GM12875 (cell line): Measurements from ENCODE around the gene INPP5J.
"Not testable (repeated sequence)": the region's sequence is repeated elsewhere in the genome, so short reads cannot be mapped to it uniquely, and the experiment has no call there.

Experiments
- H3K4me3 ChIP-seq: one replicate; pipeline ENCODE4 v1.5.1; 2011; ENCODE audit warnings: low read depth, low read length, control low read depth
- CTCF ChIP-seq: IDR thresholded peaks from 2 replicates; pipeline ENCODE4 v1.5.1; 2011; ENCODE audit warnings: low read depth, mild to moderate bottlenecking, control low read depth, inconsistent platforms, low read length, moderate library complexity, borderline replicate concordance; ENCODE audit not compliant: insufficient read depth

The INPP5J gene, protein sequence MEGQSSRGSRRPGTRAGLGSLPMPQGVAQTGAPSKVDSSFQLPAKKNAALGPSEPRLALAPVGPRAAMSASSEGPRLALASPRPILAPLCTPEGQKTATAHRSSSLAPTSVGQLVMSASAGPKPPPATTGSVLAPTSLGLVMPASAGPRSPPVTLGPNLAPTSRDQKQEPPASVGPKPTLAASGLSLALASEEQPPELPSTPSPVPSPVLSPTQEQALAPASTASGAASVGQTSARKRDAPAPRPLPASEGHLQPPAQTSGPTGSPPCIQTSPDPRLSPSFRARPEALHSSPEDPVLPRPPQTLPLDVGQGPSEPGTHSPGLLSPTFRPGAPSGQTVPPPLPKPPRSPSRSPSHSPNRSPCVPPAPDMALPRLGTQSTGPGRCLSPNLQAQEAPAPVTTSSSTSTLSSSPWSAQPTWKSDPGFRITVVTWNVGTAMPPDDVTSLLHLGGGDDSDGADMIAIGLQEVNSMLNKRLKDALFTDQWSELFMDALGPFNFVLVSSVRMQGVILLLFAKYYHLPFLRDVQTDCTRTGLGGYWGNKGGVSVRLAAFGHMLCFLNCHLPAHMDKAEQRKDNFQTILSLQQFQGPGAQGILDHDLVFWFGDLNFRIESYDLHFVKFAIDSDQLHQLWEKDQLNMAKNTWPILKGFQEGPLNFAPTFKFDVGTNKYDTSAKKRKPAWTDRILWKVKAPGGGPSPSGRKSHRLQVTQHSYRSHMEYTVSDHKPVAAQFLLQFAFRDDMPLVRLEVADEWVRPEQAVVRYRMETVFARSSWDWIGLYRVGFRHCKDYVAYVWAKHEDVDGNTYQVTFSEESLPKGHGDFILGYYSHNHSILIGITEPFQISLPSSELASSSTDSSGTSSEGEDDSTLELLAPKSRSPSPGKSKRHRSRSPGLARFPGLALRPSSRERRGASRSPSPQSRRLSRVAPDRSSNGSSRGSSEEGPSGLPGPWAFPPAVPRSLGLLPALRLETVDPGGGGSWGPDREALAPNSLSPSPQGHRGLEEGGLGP

DNA sequence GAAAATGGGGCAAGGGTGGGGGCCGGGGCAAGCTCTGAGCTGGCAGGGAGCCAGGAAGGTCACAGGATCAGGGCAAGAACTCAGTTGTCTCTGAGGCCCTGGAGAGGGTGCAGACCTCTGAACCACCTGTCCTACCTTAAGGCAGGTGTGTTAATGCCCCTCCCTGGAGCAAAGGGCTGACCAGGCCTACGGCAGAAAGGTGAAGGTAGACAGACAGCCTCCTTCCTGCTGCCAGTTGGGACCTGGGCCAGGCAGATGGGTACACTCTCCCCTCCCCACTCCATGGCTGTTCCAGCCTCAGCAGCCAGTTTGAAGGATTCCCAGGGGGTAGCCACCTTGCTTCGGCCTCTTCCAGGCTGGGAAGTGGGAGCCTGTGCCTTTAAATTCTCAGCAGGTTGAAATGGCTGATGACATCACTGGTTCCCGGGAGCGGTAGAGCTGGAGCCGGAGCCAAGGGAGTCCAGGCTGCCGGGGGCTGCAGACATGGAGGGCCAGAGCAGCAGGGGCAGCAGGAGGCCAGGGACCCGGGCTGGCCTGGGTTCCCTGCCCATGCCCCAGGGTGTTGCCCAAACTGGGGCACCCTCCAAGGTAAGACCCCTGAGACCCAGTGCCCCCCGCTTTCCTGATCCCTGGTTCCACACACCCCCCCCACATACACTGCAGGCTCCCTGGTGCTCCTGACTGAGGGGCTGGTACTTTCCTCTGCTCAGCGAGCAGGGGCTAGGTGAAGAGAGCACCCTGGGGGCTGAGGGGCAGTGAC, at the start of gene INPP5J:
TSS of gene INPP5J (plus strand) at position 435 of the 760 bp plus-strand sequence. CDS start at position 484, 49 bp downstream.
- no peak within 1 kb of the TSS for H3K4me3 ChIP-seq

GRCh38 chr22:31073125-31073524, 49.6 kb upstream of the INPP5J start:
- H3K4me3 ChIP-seq: not testable (repeated sequence)

More for the DNA sequence above, at the start of gene INPP5J:
- no peak for TF ChIP-seq CTCF

- not testable (repeated sequence) for H3K4me3 ChIP-seq
These were observed 49.1 kb upstream of the INPP5J start for GRCh38 chr22:31073545-31074145.

DNA sequence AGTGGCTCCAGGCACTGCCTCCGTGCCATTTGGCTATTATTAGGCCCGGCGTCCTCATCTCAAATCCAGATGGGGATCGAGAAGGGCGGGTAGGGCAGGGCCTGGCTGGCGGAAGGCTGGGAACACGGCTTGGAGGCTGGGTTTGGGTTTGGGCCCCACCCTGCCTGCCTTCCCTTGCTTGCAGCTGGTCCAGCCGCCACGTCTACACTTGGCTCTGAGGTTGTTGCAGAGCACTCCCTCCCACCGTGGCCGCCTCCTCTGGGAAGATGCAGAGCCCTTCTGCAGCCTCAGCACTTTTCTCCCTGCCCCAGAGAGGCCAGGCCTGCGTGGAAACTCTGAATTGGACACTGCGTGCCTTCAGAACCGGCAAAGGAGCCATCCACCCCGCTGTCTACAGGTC, 46.8 kb upstream of the INPP5J start:
- no peak overlapping the region for H3K4me3 ChIP-seq
- no peak for TF ChIP-seq CTCF

- no peak for TF ChIP-seq CTCF
- no peak overlapping the region for H3K4me3 ChIP-seq
These were observed 45.1 kb upstream of the INPP5J start for GRCh38 chr22:31077681-31078080.

- not testable (repeated sequence) for H3K4me3 ChIP-seq
These were observed 44.4 kb upstream of the INPP5J start for GRCh38 chr22:31078389-31078788.

GRCh38 chr22:31079095-31079642, 43.6 kb upstream of the INPP5J start:
- H3K4me3 ChIP-seq: no peak overlapping the region
- TF ChIP-seq CTCF: no peak
